AG08396 (cell line): ENCODE results near the gene SH2D5.
A peak's percentile ranks its signal among the peaks of the same experiment; 100 is the strongest.

Experiments used
- DNase-seq: peaks from one replicate; pipeline ENCODE4 v3.0.0; 2012; ENCODE audit warnings: low spot score, mixed read lengths

The SH2D5 gene

GRCh38 chr1:20732588-20733359 lies at the start of gene SH2D5:
TSS of gene SH2D5 (minus strand) at chr1:20732703. CDS start at chr1:20728044, 4,659 bp downstream.
- peak; percentile 90 for DNase-seq

- no peak for DNase-seq
These were observed 43.2 kb upstream of the SH2D5 start for GRCh38 chr1:20775700-20776099.

GRCh38 chr1:20771780-20772179 lies 39.3 kb upstream of the SH2D5 start:
- DNase-seq = no peak

GRCh38 chr1:20770314-20771087 lies 38.0 kb upstream of the SH2D5 start:
- DNase-seq = no peak

GRCh38 chr1:20767271-20767670 lies 34.8 kb upstream of the SH2D5 start:
- DNase-seq = no peak

GRCh38 chr1:20763417-20763816 lies 30.9 kb upstream of the SH2D5 start:
- DNase-seq = no peak

- no peak for DNase-seq
These were observed 27.8 kb upstream of the SH2D5 start for GRCh38 chr1:20760322-20760721.

- no peak for DNase-seq
These were observed 21.1 kb upstream of the SH2D5 start for GRCh38 chr1:20753589-20753988.

- no peak for DNase-seq
These were observed 19.0 kb upstream of the SH2D5 start for GRCh38 chr1:20751462-20751990.

- DNase-seq = no peak
These were observed 10.2 kb upstream of the SH2D5 start for GRCh38 chr1:20742671-20743070.

GRCh38 chr1:20740781-20741180 lies 8.3 kb upstream of the SH2D5 start:
- DNase-seq = no peak

GRCh38 chr1:20739225-20739624 lies 6.7 kb upstream of the SH2D5 start:
- DNase-seq = peak; percentile 63

- no peak for DNase-seq
These were observed 3.1 kb upstream of the SH2D5 start for GRCh38 chr1:20735581-20736111.

GRCh38 chr1:20733360-20733975 lies 965 bp upstream of the SH2D5 start:
- DNase-seq = peak; percentile 2

GRCh38 chr1:20732071-20732587 lies 374 bp downstream of the SH2D5 start:
- DNase-seq = peak; percentile 94

GRCh38 chr1:20731057-20731991 lies 1.2 kb downstream of the SH2D5 start:
- DNase-seq = peak; percentile 48

GRCh38 chr1:20730690-20731056 lies 1.8 kb downstream of the SH2D5 start:
- DNase-seq = peak; percentile 12

- peak; percentile 22 for DNase-seq
These were observed 2.4 kb downstream of the SH2D5 start for GRCh38 chr1:20729990-20730689.

GRCh38 chr1:20729155-20729931 lies 3.2 kb downstream of the SH2D5 start:
- DNase-seq = peak; percentile 3
